Stimulated activated CD4-positive, alpha-beta T cell treated with anti-CD3 and anti-CD28 coated beads, Interleukin-12 subunit alpha, Interleukin-12 subunit beta, amount 100 ng/mL, for 48 hours (primary cell): Measurements from ENCODE around the gene EBNA1BP2.
A peak's percentile ranks its signal among the peaks of the same experiment; 100 is the strongest.
"Not testable (repeated sequence)": the region's sequence is repeated elsewhere in the genome, so short reads cannot be mapped to it uniquely, and the experiment has no call there.

Experiments used
- DNase-seq, 3 donors: peaks; one replicate each; pipeline ENCODE4 v3.0.0-alpha.2; 2020; ENCODE audit warnings: low read depth in 2 of 3, low spot score in 1 of 3

EBNA1BP2 gene

DNA sequence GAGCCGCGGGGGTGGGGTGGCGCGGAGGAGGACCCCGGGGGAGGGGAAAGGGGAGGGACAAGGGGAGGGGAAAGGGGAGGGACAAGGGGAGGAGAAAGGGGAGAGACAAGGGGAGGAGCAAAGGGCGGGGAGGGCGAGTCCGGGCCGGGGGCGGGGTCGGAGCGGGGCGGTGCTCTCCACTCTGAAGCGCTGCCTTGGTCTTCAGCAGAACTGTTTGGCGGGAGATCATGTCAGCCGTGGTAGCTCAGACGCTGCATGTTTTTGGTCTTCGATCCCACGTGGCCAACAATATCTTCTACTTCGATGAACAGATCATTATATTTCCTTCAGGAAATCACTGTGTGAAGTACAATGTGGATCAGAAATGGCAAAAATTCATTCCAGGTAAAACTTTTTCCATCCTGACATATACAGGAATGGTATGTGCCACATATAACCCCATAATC, 460 bp upstream of the EBNA1BP2 start:
- DNase-seq, result peak; percentile 76 to 77 (median 77)

DNA sequence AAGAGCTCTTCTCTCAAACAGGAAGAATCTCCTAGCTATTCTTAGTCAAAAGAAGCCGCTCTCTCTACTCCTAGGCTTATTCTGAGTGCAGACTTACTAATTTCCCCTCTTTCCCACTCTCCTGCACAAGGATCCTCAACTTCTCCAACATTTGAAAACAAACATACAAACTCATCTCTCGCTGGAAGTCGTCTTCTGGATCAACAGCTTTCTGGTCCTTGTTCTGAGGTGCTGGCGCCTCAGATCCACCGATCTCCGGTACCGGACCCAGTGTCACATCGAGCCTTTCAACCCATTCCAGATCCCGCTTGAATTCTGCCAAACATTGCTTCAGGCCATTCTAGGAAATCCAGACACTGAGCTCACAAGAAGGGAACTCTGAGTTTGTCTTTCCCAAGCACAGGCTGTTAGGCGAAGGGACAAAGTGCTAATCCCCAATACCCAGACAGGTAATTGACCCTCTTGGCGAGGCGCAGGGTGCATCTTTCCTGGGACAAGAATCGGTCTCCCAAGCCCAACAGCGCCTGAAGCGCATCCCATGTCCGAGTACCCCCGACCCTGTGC, 696 bp downstream of the EBNA1BP2 start:
- no peak for DNase-seq

DNA sequence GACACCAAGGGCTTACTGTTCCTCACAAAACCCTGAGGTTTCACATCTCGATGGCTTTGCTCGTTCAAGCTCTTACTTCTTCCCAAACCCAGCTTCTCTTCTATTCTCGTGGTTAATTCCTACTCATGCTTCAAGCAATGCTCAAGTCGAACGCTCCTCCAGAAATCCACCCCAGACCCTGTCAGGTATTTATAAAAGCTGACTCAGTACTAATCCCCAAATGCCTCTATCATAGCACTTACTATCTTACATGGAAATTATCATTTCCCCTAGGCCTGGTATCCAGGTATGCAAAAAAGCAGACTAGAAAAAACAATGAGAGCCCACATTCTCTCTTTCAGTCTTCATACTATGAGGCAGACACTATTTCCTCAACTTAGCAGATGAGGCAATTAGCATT, 6.3 kb downstream of the EBNA1BP2 start:
- DNase-seq, result no peak

DNA sequence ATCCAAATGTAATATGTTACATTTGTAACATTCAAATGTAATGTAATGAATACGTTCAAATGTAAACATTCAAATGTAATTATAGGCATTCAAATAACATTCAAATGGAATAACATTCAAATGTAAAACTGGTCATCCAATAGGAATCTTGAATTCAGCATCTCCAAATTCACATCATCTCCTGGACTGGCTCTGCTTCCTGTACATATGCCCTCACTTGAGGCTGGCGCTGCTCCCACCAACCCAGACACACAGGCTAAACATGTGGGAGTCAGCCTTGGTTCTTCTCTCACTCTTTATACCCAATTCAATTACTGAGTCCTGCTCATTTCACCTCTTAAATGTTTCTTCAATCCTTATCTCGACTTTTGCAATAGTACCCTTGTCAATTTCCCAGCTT, 6.9 kb downstream of the EBNA1BP2 start:
- no peak for DNase-seq

DNA sequence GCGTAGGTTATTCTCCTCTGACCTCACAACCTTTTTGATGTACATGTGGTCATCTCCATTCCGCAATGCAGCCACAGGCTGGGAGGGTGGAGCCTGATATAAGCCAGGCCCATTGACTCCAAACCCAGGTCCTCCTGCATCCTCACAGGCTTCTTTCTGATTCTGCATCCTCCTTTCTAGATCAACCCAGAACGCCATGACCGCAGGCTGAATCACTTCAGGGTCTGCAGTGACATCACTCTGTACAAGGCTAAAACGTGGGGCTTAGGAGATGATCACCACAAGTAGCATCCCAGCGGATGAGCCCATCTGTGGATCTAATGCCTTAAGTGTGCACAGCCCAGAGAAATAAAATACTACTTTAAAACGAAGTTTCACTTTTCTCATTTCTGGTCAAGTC, 16.1 kb downstream of the EBNA1BP2 start:
- DNase-seq, result no peak

DNA sequence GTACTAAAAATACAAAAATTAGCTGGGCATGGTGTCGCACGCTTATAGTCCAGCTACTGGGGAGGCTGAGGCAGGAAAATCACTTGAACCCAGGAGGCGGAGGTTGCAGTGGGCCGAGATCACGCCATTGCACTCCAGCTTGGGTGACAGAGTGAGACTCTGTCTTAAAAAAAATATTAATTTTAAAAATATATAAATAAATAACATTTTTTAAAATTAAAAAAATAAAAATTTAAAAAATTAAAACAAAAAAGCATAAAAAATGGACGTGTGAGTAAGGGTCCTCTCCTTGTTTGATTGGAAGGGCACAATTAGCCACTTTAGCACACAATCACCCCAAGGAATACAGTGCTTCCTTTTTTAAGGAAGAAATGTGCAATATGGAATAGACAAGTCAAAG, 18.6 kb downstream of the EBNA1BP2 start:
- no peak for DNase-seq

DNA sequence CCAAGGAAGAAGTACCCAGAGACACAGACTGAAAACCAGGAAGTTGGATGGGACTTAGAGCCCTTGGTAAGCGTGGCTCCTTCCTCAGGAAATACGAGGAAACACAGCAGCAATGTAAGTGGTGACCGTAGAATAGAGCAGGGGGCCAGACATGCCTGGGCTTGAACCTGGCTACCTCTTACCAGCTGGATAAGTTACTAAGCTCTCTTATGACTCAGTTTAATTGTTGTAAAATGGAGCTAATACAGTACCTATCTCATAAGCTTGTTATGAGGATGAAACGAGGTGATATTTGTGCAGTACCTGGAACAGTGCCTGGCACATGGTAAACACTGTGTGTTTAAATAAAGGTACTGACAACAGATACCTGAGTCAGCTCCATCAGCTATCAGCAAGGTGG, 19.2 kb downstream of the EBNA1BP2 start:
- no peak for DNase-seq

DNA sequence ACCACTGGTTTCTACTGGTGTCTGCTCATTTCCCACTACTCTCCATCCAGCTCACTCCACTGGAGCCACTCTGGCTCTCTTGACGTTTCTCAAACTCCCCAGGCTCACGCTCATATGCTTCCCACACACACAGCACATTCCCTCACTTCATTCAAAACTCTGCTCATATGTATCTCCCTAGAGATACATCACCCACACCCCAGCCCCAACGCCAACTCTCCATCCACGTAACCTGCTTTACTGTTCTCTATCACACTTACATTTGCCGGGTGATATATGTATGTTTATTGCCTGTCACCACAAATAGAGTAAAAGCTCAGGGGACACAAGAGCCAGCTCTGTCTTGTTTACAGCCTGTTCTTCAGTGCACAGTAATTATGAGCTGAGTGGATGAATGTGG, 22.2 kb downstream of the EBNA1BP2 start:
- no peak for DNase-seq

DNA sequence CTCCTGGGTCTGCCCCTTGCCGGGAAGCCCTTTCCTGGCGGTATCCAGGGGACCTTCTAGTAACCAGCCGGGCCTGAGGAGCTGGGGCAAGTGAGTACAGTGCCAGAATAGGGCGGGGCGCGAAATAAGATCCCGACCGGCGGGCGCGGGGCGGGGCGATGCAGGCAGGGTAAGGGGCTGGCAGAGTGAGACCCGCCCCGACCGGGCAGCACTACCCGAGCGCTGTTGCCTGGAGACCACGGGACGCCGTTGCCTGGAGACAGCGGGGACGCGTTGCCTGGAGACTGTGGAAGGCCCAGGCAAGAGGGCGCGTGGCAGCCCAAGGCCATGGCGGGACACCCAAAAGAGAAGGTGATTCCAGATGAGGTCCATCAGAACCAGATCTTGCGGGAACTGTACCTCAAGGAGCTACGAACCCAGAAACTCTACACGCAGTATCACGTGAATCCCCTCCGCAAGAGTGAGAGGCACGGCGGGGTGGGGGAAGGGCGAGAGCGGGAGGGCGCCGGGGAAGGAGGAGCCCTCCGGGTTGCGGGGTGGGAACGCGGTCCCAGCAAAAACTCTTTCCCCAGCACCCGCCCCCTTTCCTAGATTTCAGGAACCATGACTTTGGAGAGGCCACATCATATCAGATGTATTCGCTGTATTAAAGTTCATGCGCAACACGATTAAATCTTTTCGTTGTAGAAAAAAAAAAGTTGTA, 24.3 kb downstream of the EBNA1BP2 start:
- DNase-seq, result peak; percentile 19 to 25 (median 22)

DNA sequence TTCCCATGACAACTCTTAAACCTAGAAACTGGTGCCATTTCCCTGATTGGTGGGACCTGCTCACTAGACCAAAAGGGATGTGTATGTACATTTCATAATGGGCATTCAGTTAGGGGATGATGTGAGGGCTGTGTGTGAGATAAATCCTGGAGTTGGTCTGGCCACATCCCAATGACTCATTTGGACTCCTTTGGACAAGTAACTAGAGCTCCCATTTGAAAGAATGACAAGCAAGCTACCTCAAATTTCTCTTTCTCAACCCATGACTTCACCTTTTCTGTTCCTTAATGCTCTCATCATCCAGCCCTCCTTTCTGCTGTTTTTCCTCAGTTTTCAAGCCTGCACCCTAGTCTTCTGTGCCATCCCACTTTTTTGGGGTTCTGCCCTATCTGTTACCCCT, 27.9 kb downstream of the EBNA1BP2 start:
- DNase-seq, result no peak

DNA sequence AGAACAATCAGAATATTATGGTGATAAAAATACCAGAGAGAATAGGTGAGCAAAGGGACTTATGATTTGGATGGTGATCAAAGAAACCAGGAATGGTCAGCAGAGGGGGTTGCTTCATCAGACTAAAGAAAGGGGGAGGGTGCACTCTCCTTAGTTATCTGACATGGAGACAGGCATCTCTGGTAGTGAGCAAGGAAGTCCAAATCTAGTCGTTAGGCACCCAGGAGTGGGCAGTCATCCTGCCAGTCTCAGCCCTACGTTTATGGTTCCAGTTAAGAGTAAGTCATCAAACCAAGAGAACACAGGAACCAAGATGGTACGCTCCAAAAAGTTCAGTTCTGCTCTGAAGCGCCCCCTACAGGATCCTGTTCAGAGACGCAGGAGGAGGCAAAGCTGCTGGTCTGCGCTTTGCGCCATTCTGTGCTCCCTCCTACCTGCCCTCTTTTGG, 28.6 kb downstream of the EBNA1BP2 start:
- no peak for DNase-seq

DNA sequence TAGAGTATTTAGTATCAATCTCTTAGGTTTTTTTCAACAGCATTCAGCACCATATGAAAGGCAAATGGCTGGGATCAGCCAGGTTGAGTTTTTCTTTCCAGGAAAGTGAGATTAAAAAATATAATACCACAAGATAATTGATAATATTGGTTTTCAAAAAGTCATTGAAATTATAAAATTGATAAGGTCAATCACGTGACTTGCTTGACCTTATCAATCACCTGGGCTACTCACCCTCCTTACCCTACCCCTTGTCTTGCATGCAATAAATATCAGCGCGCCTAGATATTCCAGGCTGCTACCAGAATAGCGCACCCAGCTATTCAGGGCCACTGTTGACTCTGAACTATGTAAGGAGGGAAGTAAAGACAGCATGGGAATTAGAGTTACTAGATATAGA, 31.5 kb downstream of the EBNA1BP2 start:
- no peak for DNase-seq

DNA sequence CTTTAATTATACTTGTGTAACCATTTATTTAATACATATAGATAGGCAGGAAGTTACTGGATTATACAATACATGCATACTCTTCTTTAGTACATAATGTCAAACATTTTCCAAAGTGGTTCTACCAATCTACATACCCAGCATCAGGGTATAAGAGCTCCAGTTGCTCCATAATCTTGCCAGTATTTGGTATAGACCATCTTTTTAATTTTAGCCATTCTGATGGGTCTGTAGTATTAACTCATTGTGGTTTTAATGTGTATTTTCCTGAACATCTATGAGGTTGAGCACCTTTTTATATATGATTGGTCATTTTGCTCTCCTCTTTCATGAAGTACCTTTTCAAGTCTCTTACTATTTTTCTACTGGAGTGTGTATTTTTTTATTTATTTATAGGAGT, 32.1 kb downstream of the EBNA1BP2 start:
- no peak for DNase-seq

DNA sequence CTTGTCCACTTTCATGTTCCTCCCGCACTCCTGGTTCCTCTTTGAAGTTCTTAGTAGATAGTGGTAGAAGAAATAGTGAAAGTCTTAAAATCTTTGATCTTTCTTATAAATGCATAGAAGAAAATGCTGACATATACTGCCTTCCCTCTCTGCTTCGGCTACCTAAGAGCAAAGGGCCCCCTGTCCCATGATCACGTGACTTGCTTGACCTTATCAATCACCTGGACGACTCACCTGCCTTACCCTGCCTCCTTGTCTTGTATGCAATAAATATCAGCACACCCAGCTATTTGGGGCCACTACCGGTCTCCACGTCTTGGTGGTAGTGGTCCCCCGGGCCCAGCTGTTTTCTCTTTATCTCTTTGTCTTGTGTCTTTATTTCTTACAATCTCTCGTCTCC, 32.8 kb downstream of the EBNA1BP2 start:
- not testable (repeated sequence) for DNase-seq

DNA sequence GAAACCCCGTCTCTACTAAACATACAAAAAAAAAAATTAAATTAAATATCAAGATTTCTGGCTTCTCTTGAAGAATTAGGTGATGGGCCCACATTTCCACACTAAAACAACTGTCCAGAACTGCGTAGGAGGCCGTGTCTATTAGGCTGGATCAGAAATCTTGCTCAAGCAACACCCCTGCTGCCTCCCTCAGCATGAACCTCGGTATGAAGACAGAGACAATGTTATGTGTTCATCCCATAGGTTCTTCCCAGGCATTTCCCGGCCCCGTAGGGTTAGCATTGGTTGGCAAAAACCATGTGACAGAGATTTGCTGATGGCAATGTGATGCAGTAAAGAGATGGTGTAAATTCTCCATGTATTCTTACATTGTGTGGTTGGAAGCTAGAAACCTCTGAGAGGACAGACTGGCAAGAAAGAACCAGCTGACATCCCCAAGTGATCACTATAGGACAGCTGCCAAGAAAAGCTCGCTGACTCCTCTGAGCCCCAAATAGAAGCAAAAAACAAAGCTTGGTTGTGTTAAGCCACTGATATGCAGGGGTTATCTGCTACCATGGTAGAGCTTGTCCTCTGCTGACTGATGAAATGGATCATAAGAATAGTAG, 34.5 kb downstream of the EBNA1BP2 start:
- no peak for DNase-seq

DNA sequence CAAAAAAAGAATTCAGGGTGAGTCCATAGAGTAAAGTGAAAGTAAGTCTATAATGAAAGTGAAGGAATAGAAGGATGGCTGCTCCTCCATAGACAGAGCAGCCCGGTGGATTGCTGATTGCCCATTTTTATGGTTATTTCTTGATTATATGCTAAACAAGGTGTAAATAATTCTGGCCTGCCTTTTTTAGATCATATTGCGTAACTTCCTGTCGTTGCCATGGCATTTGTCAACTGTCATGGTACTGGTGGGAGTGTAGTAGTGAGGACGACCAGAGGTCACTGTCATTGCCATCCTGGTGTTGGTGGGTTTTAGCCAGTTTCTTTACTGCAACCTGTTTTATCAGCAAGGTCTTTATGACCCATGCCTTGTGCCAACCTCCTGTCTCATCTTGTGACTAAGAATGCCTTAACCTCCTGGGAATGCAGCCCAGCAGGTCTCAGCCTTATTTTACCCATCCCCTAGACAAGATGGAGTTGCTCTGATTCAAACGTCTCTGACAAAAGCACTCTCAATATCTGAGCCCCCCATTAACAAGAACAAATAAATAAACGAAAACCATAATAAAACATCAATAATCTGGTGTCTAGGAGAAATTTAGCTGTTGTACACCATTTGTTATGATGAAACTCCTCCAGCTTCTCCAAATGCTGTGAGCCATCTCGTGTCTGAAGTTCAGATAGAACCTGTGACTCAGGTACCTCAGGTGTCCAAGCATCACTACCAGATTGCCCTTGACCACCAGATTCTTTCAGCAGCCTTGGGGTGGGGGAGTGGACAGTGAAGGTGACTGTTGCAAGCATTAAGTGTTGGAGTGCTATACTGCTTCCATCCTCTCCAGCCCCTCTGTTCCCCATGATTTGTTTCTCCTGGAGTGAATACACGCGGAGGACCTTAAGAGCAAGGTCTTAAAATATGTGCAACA, 36.0 kb downstream of the EBNA1BP2 start:
- DNase-seq, result no peak

DNA sequence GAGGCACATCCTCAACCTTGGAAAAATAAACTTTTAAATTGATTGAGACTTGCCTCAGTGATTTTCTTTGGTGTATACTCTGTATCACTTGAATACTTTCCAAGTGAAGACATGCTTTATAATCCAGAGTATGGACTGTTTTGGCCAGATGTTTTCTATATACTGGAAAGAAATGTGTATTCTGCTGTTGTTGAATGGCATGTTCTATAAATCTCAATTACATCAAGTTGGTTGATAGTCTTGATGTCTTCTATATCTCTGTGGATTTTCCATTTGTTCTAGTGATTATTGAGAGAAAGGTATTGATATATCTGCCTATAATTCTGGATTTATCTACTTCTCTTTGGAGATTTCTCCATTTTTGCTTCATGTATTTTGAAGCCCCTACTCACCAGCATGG, 37.5 kb downstream of the EBNA1BP2 start:
- no peak for DNase-seq

DNA sequence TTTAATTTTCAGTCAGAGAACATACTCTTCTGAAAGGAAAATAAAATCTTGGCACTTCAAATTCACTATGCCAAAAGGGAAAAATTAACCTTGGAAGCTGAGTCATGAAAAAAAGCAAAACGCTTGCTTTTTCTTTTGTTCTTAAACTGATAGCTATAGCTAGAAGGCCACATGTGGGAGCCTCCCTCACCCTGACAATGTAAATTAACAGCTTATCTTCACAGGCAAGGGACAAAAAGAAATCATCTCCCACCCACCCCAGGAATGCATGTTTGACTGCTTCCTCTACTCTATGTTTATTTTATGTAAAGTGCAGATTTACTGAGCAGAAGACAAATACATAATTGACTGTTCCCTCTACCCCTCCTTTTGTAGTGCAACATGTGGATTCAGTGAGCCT, 38.0 kb downstream of the EBNA1BP2 start:
- no peak for DNase-seq

DNA sequence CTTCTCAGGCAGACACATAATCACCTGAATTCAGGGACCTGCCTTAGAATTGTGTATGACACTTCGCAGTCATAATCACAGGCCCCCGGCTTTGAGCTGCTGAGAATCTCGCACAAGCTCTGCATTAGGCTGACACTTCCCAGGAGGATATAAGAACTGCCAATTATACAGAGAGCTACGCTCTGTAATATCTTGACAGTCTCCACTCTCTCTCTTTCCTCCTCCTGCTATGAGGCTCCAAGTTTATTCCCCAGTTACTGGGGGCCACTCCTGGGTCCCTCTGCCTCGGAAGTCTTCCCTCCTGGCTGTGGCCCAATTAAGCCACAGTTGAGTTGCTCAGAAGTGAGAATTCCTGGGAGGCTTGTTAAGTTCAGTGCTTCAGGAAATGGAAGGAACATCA, 42.7 kb downstream of the EBNA1BP2 start:
- DNase-seq, result no peak

DNA sequence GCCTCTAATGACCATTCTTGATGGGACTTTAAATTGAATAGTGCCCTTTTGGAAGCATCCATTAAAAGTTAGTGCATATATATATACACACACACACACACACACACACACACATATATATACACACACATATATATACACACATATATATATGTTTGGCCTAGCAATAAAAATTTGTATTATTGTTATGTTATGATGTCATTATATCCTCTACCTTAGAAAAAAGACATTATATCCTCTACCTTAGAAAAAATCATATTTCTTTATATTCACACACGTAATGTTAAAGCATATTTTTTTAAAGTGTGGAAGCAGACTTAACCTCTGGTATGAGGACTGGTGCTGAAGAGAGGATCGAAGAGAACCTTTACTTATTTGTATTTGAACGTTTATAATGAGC, 43.3 kb downstream of the EBNA1BP2 start:
- DNase-seq, result no peak

DNA sequence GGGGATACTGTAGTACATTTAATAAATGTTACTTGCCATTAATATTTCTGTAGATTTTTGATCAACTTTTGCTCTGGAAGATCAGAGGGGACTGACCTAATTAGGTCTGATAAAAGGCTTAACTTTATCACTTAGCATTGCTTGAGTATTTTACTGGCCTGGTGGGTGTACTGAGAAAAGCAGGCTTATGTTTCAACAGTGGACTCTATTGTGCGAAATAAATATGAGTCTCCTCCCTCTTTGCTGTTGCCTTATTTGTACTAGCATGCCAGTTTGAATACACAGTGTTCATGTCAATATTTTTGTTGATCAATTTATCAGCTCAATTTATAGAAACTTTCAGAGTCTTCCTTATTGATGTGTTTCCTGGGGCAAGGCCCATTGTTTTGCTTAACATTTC, 49.1 kb downstream of the EBNA1BP2 start:
- DNase-seq, result no peak
